H1 (cell line): ENCODE data around the gene DAAM1. TPM values are rescaled to one million over a fixed set of nuclear protein-coding genes. Genes with fewer than 3 reads are reported as not detected.

ENCODE experiments used
- CTCF ChIA-PET: fragments of 300-600 bp; sonication (Branson Sonifier 250); formaldehyde crosslinking; loops from one replicate; lab custom pipeline; 2021; ENCODE audit not compliant: partially characterized antibody; lab: Charles Lee
- POLR2A ChIA-PET: fragments of 300-600 bp; sonication (Branson Sonifier 250); formaldehyde crosslinking; loops from one replicate; lab custom pipeline; 2021; ENCODE audit warnings: inconsistent platforms; ENCODE audit not compliant: partially characterized antibody; lab: Charles Lee
- DNase-seq, 2 experiments: peaks; one replicate each; pipeline versions ENCODE4 v3.0.0 to v3.0.0-alpha.2; 2010 to 2022; ENCODE audit warnings: low spot score in 2 of 2, low read depth in 1 of 2, mixed read lengths in 1 of 2
- FAIRE-seq: peaks from 2 replicates; lab custom pipeline; 2011; peaks lifted over from hg19 to GRCh38; lab: Jason Lieb, UNC
- H2AFZ ChIP-seq: 2 replicates; pipeline ENCODE4 v1.8.1; 2012; ENCODE audit warnings: low read length, inconsistent platforms
- H2AK5ac ChIP-seq: 2 replicates; pipeline ENCODE4 v1.6.1; 2013; ENCODE audit warnings: low read depth, low read length
- H2BK120ac ChIP-seq: replicated peaks from 2 replicates; pipeline ENCODE3; 2013; ENCODE audit warnings: low read depth, low read length, inconsistent platforms
- H2BK12ac ChIP-seq: 2 replicates; pipeline ENCODE4 v1.6.1; 2013; ENCODE audit warnings: low read depth, low read length
- H2BK15ac ChIP-seq: 2 replicates; pipeline ENCODE4 v1.6.1; 2013; ENCODE audit warnings: low read length
- H2BK20ac ChIP-seq: 2 replicates; pipeline ENCODE4 v1.6.1; 2013; ENCODE audit warnings: low read length
- H2BK5ac ChIP-seq: 2 replicates; pipeline ENCODE4 v1.6.1; 2013; ENCODE audit warnings: low read depth, low read length
- H3K14ac ChIP-seq: 2 replicates; pipeline ENCODE4 v1.6.1; 2013; ENCODE audit warnings: inconsistent platforms; ENCODE audit not compliant: insufficient read length
- H3K18ac ChIP-seq: 2 replicates; pipeline ENCODE4 v1.6.1; 2013; ENCODE audit warnings: low read length; ENCODE audit errors: extremely low read depth
- H3K23ac ChIP-seq: 2 replicates; pipeline ENCODE4 v1.6.1; 2013; ENCODE audit warnings: inconsistent platforms; ENCODE audit not compliant: insufficient read length
- H3K23me2 ChIP-seq: 2 replicates; pipeline ENCODE4 v1.6.1; 2013; ENCODE audit warnings: low read depth, low read length
- H3K27ac ChIP-seq: 2 replicates; pipeline ENCODE4 v1.6.1; 2011; ENCODE audit warnings: low read depth, low read length, inconsistent platforms
- H3K27me3 ChIP-seq, 4 experiments: replicated peaks in 1 of 4; 1 replicate in 1 of 4; 2 replicates in 3 of 4; pipeline versions ENCODE4 v1.6.1 to v1.8.1; 2011 to 2013; ENCODE audit warnings: low read length in 3 of 4, mild to moderate bottlenecking in 3 of 4, inconsistent platforms in 2 of 4, mixed read lengths in 2 of 4, moderate library complexity in 1 of 4; ENCODE audit not compliant: control insufficient read depth in 3 of 4, insufficient read depth in 3 of 4; ENCODE audit errors: extremely low read depth in 1 of 4
- H3K36me3 ChIP-seq, 4 experiments: 2 replicates each; pipeline versions ENCODE4 v1.6.1 to v1.8.1; 2011 to 2013; ENCODE audit warnings: mild to moderate bottlenecking in 4 of 4, low read length in 3 of 4, moderate library complexity in 2 of 4, control low read depth in 1 of 4, inconsistent platforms in 1 of 4; ENCODE audit not compliant: insufficient read depth in 4 of 4, control insufficient read depth in 2 of 4
- H3K4ac ChIP-seq: replicated peaks from 2 replicates; pipeline ENCODE3; 2013; ENCODE audit warnings: low read length, low read depth, mixed read lengths, inconsistent platforms; ENCODE audit not compliant: insufficient read length
- H3K4me1 ChIP-seq, 4 experiments: replicated peaks in 1 of 4; 1 replicate in 1 of 4; 2 replicates in 3 of 4; pipeline versions ENCODE4 v1.6.1 to v1.8.1; 2011 to 2013; ENCODE audit warnings: low read length in 3 of 4, inconsistent platforms in 2 of 4, mixed read lengths in 1 of 4; ENCODE audit not compliant: insufficient read depth in 4 of 4, control insufficient read depth in 3 of 4
- H3K4me2 ChIP-seq, 2 experiments: 2 replicates each; pipeline versions ENCODE4 v1.6.1 to v1.8.1; 2011 to 2013; ENCODE audit warnings: low read depth in 2 of 2, low read length in 2 of 2, control low read depth in 1 of 2, inconsistent platforms in 1 of 2, mild to moderate bottlenecking in 1 of 2; ENCODE audit not compliant: insufficient read depth in 1 of 2
- H3K4me3 ChIP-seq, 4 experiments: fragments of 200-600, 300-600 bp in 1 of 4; sonication (generic), shearing (Covaris generic), sonication (Bioruptor Twin) in 1 of 4; 2 replicates each; pipeline versions ENCODE4 v1.5.1 to v1.8.1; 2011 to 2016; ENCODE audit warnings: low read length in 4 of 4, low read depth in 3 of 4, control low read depth in 2 of 4, inconsistent platforms in 2 of 4, mild to moderate bottlenecking in 2 of 4, mixed read lengths in 1 of 4, moderate library complexity in 1 of 4; ENCODE audit not compliant: insufficient read depth in 2 of 4; ENCODE audit errors: extremely low read depth in 1 of 4
- H3K56ac ChIP-seq: replicated peaks from 2 replicates; pipeline ENCODE3; 2013; ENCODE audit warnings: low read depth, mild to moderate bottlenecking, mixed read lengths, low read length, inconsistent platforms; ENCODE audit not compliant: insufficient read length
- H3K79me1 ChIP-seq: 2 replicates; pipeline ENCODE4 v1.6.1; 2013; ENCODE audit warnings: low read depth, low read length, control low read depth
- H3K79me2 ChIP-seq, 2 experiments: 2 replicates each; pipeline versions ENCODE4 v1.6.1 to v1.8.1; 2012 to 2013; ENCODE audit warnings: low read length in 2 of 2, mild to moderate bottlenecking in 2 of 2, inconsistent platforms in 1 of 2; ENCODE audit not compliant: insufficient read depth in 2 of 2, control insufficient read depth in 1 of 2
- H3K9ac ChIP-seq, 4 experiments: replicated peaks in 1 of 4; 1 replicate in 1 of 4; 2 replicates in 3 of 4; pipeline versions ENCODE4 v1.6.1 to v1.8.1; 2011 to 2013; ENCODE audit warnings: low read depth in 3 of 4, low read length in 3 of 4, control low read depth in 2 of 4, mild to moderate bottlenecking in 2 of 4, moderate library complexity in 2 of 4, inconsistent platforms in 1 of 4; ENCODE audit errors: extremely low read depth in 1 of 4
- H3K9me3 ChIP-seq, 2 experiments: 2 replicates each; pipeline versions ENCODE4 v1.6.1 to v1.8.1; 2012 to 2013; ENCODE audit warnings: mild to moderate bottlenecking in 2 of 2, moderate library complexity in 2 of 2, control low read depth in 1 of 2, inconsistent platforms in 1 of 2, low read depth in 1 of 2, low read length in 1 of 2, mixed read lengths in 1 of 2; ENCODE audit not compliant: insufficient read depth in 2 of 2
- H4K20me1 ChIP-seq, 2 experiments: replicated peaks in 1 of 2; 2 replicates each; pipeline versions ENCODE3 to v1.8.1; 2011 to 2013; ENCODE audit warnings: inconsistent platforms in 2 of 2, low read length in 2 of 2, mild to moderate bottlenecking in 1 of 2; ENCODE audit not compliant: insufficient read depth in 2 of 2, control insufficient read depth in 1 of 2
- H4K5ac ChIP-seq: 2 replicates; pipeline ENCODE4 v1.6.1; 2013; ENCODE audit warnings: low read length, low read depth, mixed read lengths, inconsistent platforms; ENCODE audit not compliant: insufficient read length
- H4K8ac ChIP-seq: 2 replicates; pipeline ENCODE4 v1.8.0; 2013; ENCODE audit warnings: mild to moderate bottlenecking, moderate library complexity, low read length, inconsistent platforms; ENCODE audit not compliant: insufficient read depth; ENCODE audit errors: extremely low read depth
- H4K91ac ChIP-seq: replicated peaks from 2 replicates; pipeline ENCODE3; 2013; ENCODE audit warnings: low read length, mixed read lengths, inconsistent platforms; ENCODE audit not compliant: insufficient read length
- BCL11A ChIP-seq, 2 experiments: IDR thresholded peaks; one replicate each; pipeline ENCODE4 v1.6.1; 2011; ENCODE audit warnings: low read depth in 2 of 2, low read length in 2 of 2, mild to moderate bottlenecking in 2 of 2
- CEBPB ChIP-seq: IDR thresholded peaks from 2 replicates; pipeline ENCODE4 v1.6.1; 2012; ENCODE audit warnings: low read depth, low read length
- EZH2 ChIP-seq: fragments of 200-600 bp; sonication (generic); IDR thresholded peaks from 2 replicates; pipeline ENCODE4 v1.7.1; 2012; ENCODE audit warnings: low read depth, mild to moderate bottlenecking, moderate library complexity, low read length, inconsistent platforms; ENCODE audit not compliant: severe bottlenecking
- POLR2AphosphoS5 ChIP-seq: IDR thresholded peaks from 2 replicates; pipeline ENCODE4 v1.6.1; 2011; ENCODE audit warnings: low read depth, low read length
- SP4 ChIP-seq: IDR thresholded peaks from 2 replicates; pipeline ENCODE4 v1.6.1; 2012; ENCODE audit warnings: low read length, inconsistent platforms
- WGBS, 2 experiments: shearing (Covaris generic) in 1 of 2; methylation state at CpG; one replicate each; pipeline versions ENCODE4 v1.1.6 to v1.1.7; 2013 to 2015; ENCODE audit warnings: low lambda C conversion rate in 2 of 2, mixed read lengths in 2 of 2, inconsistent platforms in 1 of 2, low coverage in 1 of 2, missing lambda C conversion rate in 1 of 2; ENCODE audit not compliant: insufficient replicate concordance in 2 of 2, insufficient coverage in 1 of 2, insufficient read length in 1 of 2; ENCODE audit errors: extremely low coverage in 1 of 2, missing lambda C conversion rate in 1 of 2; 5-methylcytosine and 5-hydroxymethylcytosine counted together
- polyA plus RNA-seq, 7 experiments: library from polyadenylated mRNA; depleted of rRNA in 3 of 7; stranded (reverse) in 5 of 7; unstranded in 2 of 7; fragments of >200 nt in 5 of 7; fragments of 200-250 nt in 2 of 7; gene quantifications; 1 replicate in 5 of 7; 2 replicates in 1 of 7; 4 replicates in 1 of 7; pipeline versions ENCODE4 v1.2.1 to v1.2.3, GENCODE V29; 2011 to 2013; ENCODE audit warnings: missing spikeins in 2 of 7, mixed read lengths in 2 of 7
- total RNA-seq: library from RNA; stranded (reverse); fragmentation: NEBNext Ultra II Directional; extraction: Animal tissue kit (Norgen Biotek cat#: 25700); gene quantifications from 2 replicates; pipeline ENCODE4 v1.2.1, GENCODE V29; 2021

DAAM1 gene
- total and polyA plus RNA-seq, 2 of the 8 experiments (the other 6 are each of a cell fraction or from before 2014, with no cell fraction given) = 5.0 to 44.9 TPM

DNA sequence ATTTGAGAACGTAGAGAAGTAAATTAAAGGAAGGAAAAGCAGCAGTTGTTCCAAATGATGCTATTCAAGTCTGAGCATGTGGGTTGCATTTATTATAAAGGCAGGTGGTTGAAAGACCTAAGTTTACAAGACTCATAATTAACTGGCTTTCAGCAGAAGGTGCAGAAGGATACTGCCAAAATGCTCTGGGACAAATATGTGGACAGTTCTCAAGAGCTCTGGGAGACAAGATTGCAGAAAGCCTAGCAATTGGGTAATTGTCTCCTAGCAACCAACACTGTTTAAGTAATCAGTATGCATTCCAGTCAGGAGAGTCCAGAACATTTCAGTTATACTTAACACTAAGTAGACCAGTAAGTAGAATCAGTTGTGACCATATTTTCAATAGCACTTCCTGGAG lies 145.2 kb downstream of the DAAM1 start:
- Histone ChIP-seq H2AFZ (no peak overlapping the region), H3K56ac (no peak overlapping the region), H3K36me3 (peaks cover 0 to 6% (median 0%) of the 10 kb centered on the region in 4 experiments; a peak in 1 of 8 replicates), H2BK5ac (no peak overlapping the region), H2BK15ac (no peak overlapping the region), H3K23ac (no peak overlapping the region), H4K8ac (no peak overlapping the region), H2BK20ac (no peak overlapping the region), H3K27ac (no peak overlapping the region), H4K91ac (no peak overlapping the region), H3K9me3 (no peaks in the 10 kb centered on the region), H2AK5ac (no peak overlapping the region), H2BK120ac (no peak overlapping the region), H2BK12ac (no peak overlapping the region), H3K4me1 (peaks cover 0 to 15% (median 10%) of the 10 kb centered on the region in 4 experiments; a peak in 3 of 7 replicates), H3K79me1 (no peaks in the 10 kb centered on the region), H3K14ac (no peak overlapping the region), H3K4ac (no peak overlapping the region), H3K23me2 (no peaks in the 10 kb centered on the region), H3K18ac (no peak overlapping the region), H3K4me2 (no peak overlapping the region), H3K9ac (no peak overlapping the region), H4K5ac (no peak overlapping the region), H3K4me3 (no peak overlapping the region), H4K20me1 (no peaks in the 10 kb centered on the region), H3K79me2 (no peaks in the 10 kb centered on the region), H3K27me3 (no peaks in the 10 kb centered on the region)
- WGBS, 2 experiments = 94% methylated on average over 1 of the region's 1 CpG; no CpG with 5 or more reads in 1 of the 2 experiments
- CTCF ChIA-PET = no interaction called here
- DNase-seq = no peak
- FAIRE-seq = no peak
- POLR2A ChIA-PET = no interaction called here
- TF ChIP-seq EZH2 (no peak), POLR2AphosphoS5 (no peak), SP4 (no peak), BCL11A (IDR thresholded peaks at IDR 0.05; ENCODE audit: low read depth in 2 of 2, low read length in 2 of 2) (no peak), CEBPB (no peak)
